Stimulated activated CD4-positive, alpha-beta T cell treated with anti-CD3 and anti-CD28 coated beads, Interleukin-2, amount 100 ng/mL, for 24 hours (primary cell): ENCODE data around the gene RHBDD3.

Source experiments
- DNase-seq, 2 donors: peaks; one replicate each; pipeline ENCODE4 v3.0.0-alpha.2; 2020

The RHBDD3 gene

GRCh38 chr22:29216011-29216872, 51.5 kb downstream of the RHBDD3 start:
- DNase-seq = no peak

GRCh38 chr22:29215012-29215860, 52.5 kb downstream of the RHBDD3 start:
- no peak for DNase-seq

- no peak for DNase-seq
Observed at GRCh38 chr22:29214232-29214631, 53.5 kb downstream of the RHBDD3 start.

GRCh38 chr22:29213493-29213892, 54.3 kb downstream of the RHBDD3 start:
- DNase-seq = no peak

GRCh38 chr22:29212743-29213142, 55.0 kb downstream of the RHBDD3 start:
- DNase-seq = no peak

GRCh38 chr22:29211466-29211865, 56.3 kb downstream of the RHBDD3 start:
- DNase-seq = no peak

GRCh38 chr22:29211066-29211465, 56.7 kb downstream of the RHBDD3 start:
- DNase-seq = no peak
